NB4 (cell line): ENCODE measurements around the gene INSC.

ENCODE experiments used
- DNase-seq: peaks from one replicate; pipeline ENCODE4 v3.0.0; 2010; ENCODE audit warnings: low read depth
- H3K4me3 ChIP-seq: one replicate; pipeline ENCODE4 v1.5.1; 2011; ENCODE audit warnings: mild to moderate bottlenecking, low read depth, low read length, moderate library complexity
- CTCF ChIP-seq: IDR thresholded peaks from one replicate; pipeline ENCODE4 v1.5.1; 2012; ENCODE audit warnings: low read depth, low read length
- MAX ChIP-seq: IDR thresholded peaks from 2 replicates; pipeline ENCODE4 v1.6.1; 2011; ENCODE audit warnings: low read depth, low read length
- MYC ChIP-seq: IDR thresholded peaks from 2 replicates; pipeline ENCODE4 v1.6.1; 2011; ENCODE audit warnings: low read depth, low read length
- POLR2A ChIP-seq: IDR thresholded peaks from 2 replicates; pipeline ENCODE4 v1.6.1; 2011; ENCODE audit warnings: mild to moderate bottlenecking; ENCODE audit not compliant: insufficient read length; ENCODE audit errors: extremely low read depth

INSC gene

GRCh38 chr11:15141381-15141780, 26.7 kb downstream of the INSC start:
- DNase-seq: no peak
- TF ChIP-seq CTCF: no peak
- no peak for TF ChIP-seq POLR2A
- no peak for TF ChIP-seq MYC
- no peak for TF ChIP-seq MAX
- no peak overlapping the region for H3K4me3 ChIP-seq

- TF ChIP-seq POLR2A (no peak), MYC (no peak), CTCF (no peak), MAX (no peak)
- no peak overlapping the region for H3K4me3 ChIP-seq
- no peak for DNase-seq
These were observed 28.1 kb downstream of the INSC start for GRCh38 chr11:15142838-15143237.

GRCh38 chr11:15143855-15144254, 29.1 kb downstream of the INSC start:
- TF ChIP-seq MAX (no peak), POLR2A (no peak), CTCF (no peak), MYC (no peak)
- no peak for DNase-seq
- no peak overlapping the region for H3K4me3 ChIP-seq

- no peak overlapping the region for H3K4me3 ChIP-seq
- no peak for DNase-seq
- no peak for TF ChIP-seq MAX
- no peak for TF ChIP-seq MYC
- TF ChIP-seq POLR2A: no peak
- no peak for TF ChIP-seq CTCF
These were observed 29.6 kb downstream of the INSC start for GRCh38 chr11:15144347-15144746.

GRCh38 chr11:15145151-15145550, 30.4 kb downstream of the INSC start:
- DNase-seq: no peak
- TF ChIP-seq MYC (no peak), CTCF (no peak), MAX (no peak), POLR2A (no peak)
- no peak overlapping the region for H3K4me3 ChIP-seq

GRCh38 chr11:15145615-15146014, 30.9 kb downstream of the INSC start:
- TF ChIP-seq MAX (no peak), POLR2A (no peak), CTCF (no peak), MYC (no peak)
- DNase-seq: no peak
- H3K4me3 ChIP-seq: no peak overlapping the region
